ENCODE data around the gene MYBPC3. TPM values are rescaled to one million over a fixed set of nuclear protein-coding genes. Genes with fewer than 3 reads are reported as not detected.

MYBPC3 gene
- polyA plus RNA-seq, 4 donors, result 0.05 to 0.14 (median 0.08) TPM; not detected in 1

Other genes with a start within 250 kb of the MYBPC3 start
- gene ARFGAP2, start 175.8 kb downstream of the MYBPC3 start, polyA plus RNA-seq (ENCODE audit: insufficient read length in 4 of 4), result 10 to 100 TPM; 79.5 to 95.9 (median 87.1) TPM
- gene PACSIN3, start 166.3 kb downstream of the MYBPC3 start, polyA plus RNA-seq (ENCODE audit: insufficient read length in 4 of 4), result 10 to 100 TPM; 31.9 to 39.7 (median 34.5) TPM
- 10 to 100 TPM; 20.2 to 29.5 (median 23.6) TPM for gene DDB2, start 137.7 kb downstream of the MYBPC3 start, polyA plus RNA-seq (ENCODE audit: insufficient read length in 4 of 4)
- gene ACP2, start 103.9 kb downstream of the MYBPC3 start, polyA plus RNA-seq (ENCODE audit: insufficient read length in 4 of 4), result 10 to 100 TPM; 52.2 to 57.9 (median 57.2) TPM
- 10 to 100 TPM; 39.5 to 48.7 (median 41.4) TPM for gene NR1H3, start 94.7 kb downstream of the MYBPC3 start, polyA plus RNA-seq (ENCODE audit: insufficient read length in 4 of 4)
- gene MADD, start 82.6 kb downstream of the MYBPC3 start, polyA plus RNA-seq (ENCODE audit: insufficient read length in 4 of 4), result 10 to 100 TPM; 35.2 to 60.2 (median 46.6) TPM
- gene SPI1, start 25.8 kb upstream of the MYBPC3 start, polyA plus RNA-seq (ENCODE audit: insufficient read length in 4 of 4), result 1 to 10 TPM; 3.0 to 6.7 (median 4.8) TPM
- 10 to 100 TPM; 42.7 to 75.5 (median 65.3) TPM for gene SLC39A13, start 55.9 kb upstream of the MYBPC3 start, polyA plus RNA-seq (ENCODE audit: insufficient read length in 4 of 4)
- 100 to 1,000 TPM; 126 to 176 (median 155) TPM for gene PSMC3, start 73.7 kb upstream of the MYBPC3 start, polyA plus RNA-seq (ENCODE audit: insufficient read length in 4 of 4)
- under 1 TPM in 3 of 4 donors, not detected in 1; 0.10 to 0.30 (median 0.21) TPM for gene RAPSN, start 96.4 kb upstream of the MYBPC3 start, polyA plus RNA-seq (ENCODE audit: insufficient read length in 4 of 4)
- 100 to 1,000 TPM in 2 of 4 donors, 10 to 100 TPM in 2; 82.8 to 132 (median 107) TPM for gene CELF1, start 200.4 kb upstream of the MYBPC3 start, polyA plus RNA-seq (ENCODE audit: insufficient read length in 4 of 4)
- gene PTPMT1, start 212.9 kb upstream of the MYBPC3 start, polyA plus RNA-seq (ENCODE audit: insufficient read length in 4 of 4), result 10 to 100 TPM; 50.9 to 65.6 (median 58.7) TPM
- gene KBTBD4, start 226.3 kb upstream of the MYBPC3 start, polyA plus RNA-seq (ENCODE audit: insufficient read length in 4 of 4), result 10 to 100 TPM; 25.6 to 28.3 (median 26.6) TPM
- 100 to 1,000 TPM; 134 to 154 (median 150) TPM for gene NDUFS3, start 226.4 kb upstream of the MYBPC3 start, polyA plus RNA-seq (ENCODE audit: insufficient read length in 4 of 4)
- gene FAM180B, start 234.0 kb upstream of the MYBPC3 start, polyA plus RNA-seq (ENCODE audit: insufficient read length in 4 of 4), result under 1 TPM; 0.21 to 0.63 (median 0.44) TPM
- 10 to 100 TPM in 2 of 4 donors, 1 to 10 TPM in 2; 4.3 to 13.8 (median 10.4) TPM for gene C1QTNF4, start 241.7 kb upstream of the MYBPC3 start, polyA plus RNA-seq (ENCODE audit: insufficient read length in 4 of 4)

All from left renal cortex interstitium (tissue), 4 donors.